H1 (cell line): ENCODE results near the gene TSTD2.

Experiments used
- BCL11A ChIP-seq, 2 experiments: IDR thresholded peaks; one replicate each; pipeline ENCODE4 v1.6.1; 2011; ENCODE audit warnings: low read depth in 2 of 2, low read length in 2 of 2, mild to moderate bottlenecking in 2 of 2
- BRCA1 ChIP-seq: IDR thresholded peaks from 2 replicates; pipeline ENCODE4 v1.6.1; 2012; ENCODE audit warnings: low read depth, low read length, improper control_type of control experiment
- CEBPB ChIP-seq: IDR thresholded peaks from 2 replicates; pipeline ENCODE4 v1.6.1; 2012; ENCODE audit warnings: low read depth, low read length
- CREB1 ChIP-seq: IDR thresholded peaks from 2 replicates; pipeline ENCODE4 v1.6.1; 2012; ENCODE audit warnings: inconsistent platforms
- CTBP2 ChIP-seq: IDR thresholded peaks from 2 replicates; pipeline ENCODE4 v1.7.0; 2011; ENCODE audit warnings: borderline replicate concordance, mild to moderate bottlenecking, moderate library complexity, mixed read lengths, low read length; ENCODE audit not compliant: insufficient read depth, insufficient read length
- EP300 ChIP-seq, 2 experiments: IDR thresholded peaks; 1 replicate in 1 of 2; 2 replicates in 1 of 2; pipeline ENCODE4 v1.6.1; 2011 to 2012; ENCODE audit warnings: low read depth in 2 of 2, low read length in 2 of 2, mild to moderate bottlenecking in 2 of 2, borderline replicate concordance in 1 of 2, inconsistent platforms in 1 of 2, moderate library complexity in 1 of 2
- KDM1A ChIP-seq: fragments of 200-600, 300-600 bp; sonication (generic); IDR thresholded peaks from 2 replicates; pipeline ENCODE4 v1.7.1; 2016; ENCODE audit warnings: mild to moderate bottlenecking, low read length, borderline replicate concordance
- POLR2A ChIP-seq, 2 experiments: IDR thresholded peaks; 1 replicate in 1 of 2; 2 replicates in 1 of 2; pipeline ENCODE4 v1.6.1; 2011; ENCODE audit warnings: low read depth in 2 of 2, low read length in 2 of 2, mild to moderate bottlenecking in 2 of 2; ENCODE audit errors: control extremely low read depth in 1 of 2
- TF ChIP-seq, protein P1 (sequence below), 3 experiments: IDR thresholded peaks; 1 replicate in 2 of 3; 2 replicates in 1 of 3; pipeline versions ENCODE4 v1.5.1 to v1.6.1; 2011; ENCODE audit warnings: low read length in 3 of 3, mild to moderate bottlenecking in 3 of 3, inconsistent platforms in 2 of 3, low read depth in 1 of 3, moderate library complexity in 1 of 3; ENCODE audit not compliant: insufficient read depth in 1 of 3; ENCODE audit errors: control extremely low read depth in 1 of 3
- TF ChIP-seq, protein P2 (sequence below): IDR thresholded peaks from 2 replicates; pipeline ENCODE4 v1.6.1; 2012; ENCODE audit warnings: low read length, inconsistent platforms

DNA sequence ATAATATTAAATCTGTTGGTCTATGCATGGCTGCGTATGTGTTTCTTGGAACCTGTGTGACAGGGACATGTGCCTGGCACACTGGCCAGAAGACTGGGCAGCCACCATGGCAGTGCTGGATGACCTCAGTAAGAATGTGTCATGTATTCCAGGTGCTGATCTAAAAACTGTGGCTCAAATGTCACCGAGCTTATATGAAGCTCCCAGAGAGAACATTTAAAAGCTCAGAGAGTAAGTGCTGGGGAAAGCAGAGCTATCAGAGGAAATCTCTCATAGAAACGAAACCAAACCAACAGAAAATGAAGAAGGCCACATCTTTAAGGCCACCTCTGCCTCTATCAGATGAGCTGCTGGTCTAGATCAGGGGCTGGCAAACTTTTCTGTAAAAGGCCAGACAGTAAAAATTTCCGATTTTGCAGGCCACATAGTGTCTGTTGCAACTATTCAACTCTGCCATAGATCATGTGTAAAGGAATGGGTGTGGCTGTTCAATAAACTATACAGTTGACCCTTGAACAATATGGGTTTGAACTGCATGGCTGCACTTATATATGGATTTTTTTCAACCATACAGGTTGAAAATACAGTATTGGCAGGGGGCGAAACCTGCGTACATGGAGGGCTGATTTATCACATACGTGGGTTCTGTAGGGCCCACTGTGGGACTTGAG is 31.8 kb downstream of the TSTD2 start:
- TF ChIP-seq EP300 (IDR thresholded peaks at IDR 0.05; ENCODE audit: borderline replicate concordance in 1 of 2, low read depth in 2 of 2, low read length in 2 of 2) (no peak), CTBP2 (no peak), CEBPB (no peak), CREB1 (no peak), BCL11A (IDR thresholded peaks at IDR 0.05; ENCODE audit: low read depth in 2 of 2, low read length in 2 of 2) (no peak), POLR2A (IDR thresholded peaks at IDR 0.05; ENCODE audit: control extremely low read depth in 1 of 2, low read depth in 2 of 2, low read length in 2 of 2) (no peak), KDM1A (no peak), BRCA1 (no peak)
- TF ChIP-seq, protein P1, sequence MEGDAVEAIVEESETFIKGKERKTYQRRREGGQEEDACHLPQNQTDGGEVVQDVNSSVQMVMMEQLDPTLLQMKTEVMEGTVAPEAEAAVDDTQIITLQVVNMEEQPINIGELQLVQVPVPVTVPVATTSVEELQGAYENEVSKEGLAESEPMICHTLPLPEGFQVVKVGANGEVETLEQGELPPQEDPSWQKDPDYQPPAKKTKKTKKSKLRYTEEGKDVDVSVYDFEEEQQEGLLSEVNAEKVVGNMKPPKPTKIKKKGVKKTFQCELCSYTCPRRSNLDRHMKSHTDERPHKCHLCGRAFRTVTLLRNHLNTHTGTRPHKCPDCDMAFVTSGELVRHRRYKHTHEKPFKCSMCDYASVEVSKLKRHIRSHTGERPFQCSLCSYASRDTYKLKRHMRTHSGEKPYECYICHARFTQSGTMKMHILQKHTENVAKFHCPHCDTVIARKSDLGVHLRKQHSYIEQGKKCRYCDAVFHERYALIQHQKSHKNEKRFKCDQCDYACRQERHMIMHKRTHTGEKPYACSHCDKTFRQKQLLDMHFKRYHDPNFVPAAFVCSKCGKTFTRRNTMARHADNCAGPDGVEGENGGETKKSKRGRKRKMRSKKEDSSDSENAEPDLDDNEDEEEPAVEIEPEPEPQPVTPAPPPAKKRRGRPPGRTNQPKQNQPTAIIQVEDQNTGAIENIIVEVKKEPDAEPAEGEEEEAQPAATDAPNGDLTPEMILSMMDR (IDR thresholded peaks at IDR 0.05; ENCODE audit: control extremely low read depth in 1 of 3, insufficient read depth in 1 of 3, low read depth in 1 of 3, low read length in 3 of 3) = no peak
- TF ChIP-seq, protein P2, sequence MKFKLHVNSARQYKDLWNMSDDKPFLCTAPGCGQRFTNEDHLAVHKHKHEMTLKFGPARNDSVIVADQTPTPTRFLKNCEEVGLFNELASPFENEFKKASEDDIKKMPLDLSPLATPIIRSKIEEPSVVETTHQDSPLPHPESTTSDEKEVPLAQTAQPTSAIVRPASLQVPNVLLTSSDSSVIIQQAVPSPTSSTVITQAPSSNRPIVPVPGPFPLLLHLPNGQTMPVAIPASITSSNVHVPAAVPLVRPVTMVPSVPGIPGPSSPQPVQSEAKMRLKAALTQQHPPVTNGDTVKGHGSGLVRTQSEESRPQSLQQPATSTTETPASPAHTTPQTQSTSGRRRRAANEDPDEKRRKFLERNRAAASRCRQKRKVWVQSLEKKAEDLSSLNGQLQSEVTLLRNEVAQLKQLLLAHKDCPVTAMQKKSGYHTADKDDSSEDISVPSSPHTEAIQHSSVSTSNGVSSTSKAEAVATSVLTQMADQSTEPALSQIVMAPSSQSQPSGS = no peak
